ENCODE data around the gene CCT6B.
"Not testable (repeated sequence)": the region's sequence is repeated elsewhere in the genome, so short reads cannot be mapped to it uniquely, and the experiment has no call there.

CCT6B gene

DNA sequence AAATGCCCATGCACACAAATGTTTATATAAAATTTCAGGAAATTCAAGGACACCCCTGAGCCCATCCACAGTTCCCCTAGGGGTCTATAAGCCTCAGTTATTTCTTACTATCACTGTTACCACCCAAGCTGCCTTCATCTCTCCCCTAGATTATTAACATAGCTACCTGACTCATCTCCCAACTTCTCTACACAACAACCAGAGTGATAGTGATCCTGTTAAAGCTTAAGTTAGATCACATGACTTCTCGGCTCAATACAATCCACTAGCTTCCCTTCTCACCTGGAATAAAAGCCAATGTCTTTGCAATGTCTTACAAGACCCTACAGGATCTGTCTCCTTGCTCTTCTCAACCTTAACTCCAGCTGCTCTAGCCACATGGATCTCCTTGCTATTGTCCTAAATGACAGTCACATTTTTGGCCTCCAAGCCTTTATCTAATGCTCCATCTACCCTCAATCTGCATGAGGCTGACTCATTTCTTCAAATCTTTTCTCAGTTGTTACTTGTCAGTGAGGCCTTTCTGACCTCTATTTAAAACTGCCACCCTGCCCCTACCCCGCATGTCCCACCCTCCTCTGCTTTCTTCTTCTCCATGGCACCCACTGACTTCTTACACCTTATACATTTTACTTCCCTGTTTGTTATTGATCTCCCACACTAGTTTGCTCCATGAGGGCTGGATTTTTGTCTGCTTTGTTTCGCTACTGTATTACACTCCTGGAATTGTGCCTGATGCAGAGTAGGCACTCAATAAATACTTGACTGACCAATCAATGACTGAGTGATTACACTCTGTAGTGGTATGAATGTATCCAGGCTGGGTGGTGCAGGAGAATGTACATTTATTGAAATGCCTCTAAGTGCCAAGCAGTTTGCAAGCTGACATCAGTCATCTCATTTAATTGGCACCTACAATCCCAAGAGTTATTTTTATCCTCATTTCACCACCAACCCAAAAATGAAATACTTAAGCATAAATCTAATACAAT lies 13.8 kb upstream of the CCT6B start:
- Histone ChIP-seq H3K36me3 (ENCODE audit: insufficient read depth, low read length) (no peaks in the 10 kb centered on the region), H3K4me3 (no peak overlapping the region), H3K27ac (no peak overlapping the region), H3K9ac (ENCODE audit: insufficient read length) (no peak overlapping the region), H3K9me3 (ENCODE audit: low read depth, low read length) (no peaks in the 10 kb centered on the region)
- no peak for DNase-seq (ENCODE audit: low read depth, low spot score)
- no peak for TF ChIP-seq POLR2AphosphoS5 (IDR thresholded peaks at IDR 0.05; ENCODE audit: borderline replicate concordance, low read depth, low read length)
- TF ChIP-seq FOXP2 (optimal IDR thresholded peaks at IDR 0.05; ENCODE audit: control extremely low read depth, extremely low read length, insufficient read depth) = no peak
- TF ChIP-seq EZH2 (IDR thresholded peaks at IDR 0.05) = no peak

DNA sequence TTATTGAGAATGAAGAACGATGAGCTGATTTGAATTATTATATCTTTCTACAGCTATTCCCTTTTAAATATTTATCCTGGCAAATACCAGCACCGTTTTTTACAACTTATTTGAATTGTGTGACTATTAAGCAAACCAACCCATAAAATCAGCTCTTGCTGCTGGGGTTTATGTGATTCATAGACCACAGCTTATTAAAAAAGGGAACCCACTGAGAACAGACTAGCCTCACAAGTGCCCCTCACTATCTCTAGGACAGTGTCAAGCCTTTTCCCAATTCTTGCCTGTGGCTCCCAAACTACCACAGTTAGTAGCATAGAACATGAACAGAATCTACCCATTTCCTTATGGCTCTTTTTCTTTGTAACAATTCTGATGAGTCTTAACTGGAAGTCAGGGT lies 12.9 kb upstream of the CCT6B start:
- Histone ChIP-seq H3K9me3 (ENCODE audit: low read depth, low read length) (no peaks in the 10 kb centered on the region), H3K27ac (no peak overlapping the region), H3K4me3 (no peak overlapping the region), H3K9ac (ENCODE audit: insufficient read length) (no peak overlapping the region), H3K36me3 (ENCODE audit: insufficient read depth, low read length) (no peaks in the 10 kb centered on the region)
- no peak for DNase-seq (ENCODE audit: low read depth, low spot score)
- TF ChIP-seq FOXP2 (optimal IDR thresholded peaks at IDR 0.05; ENCODE audit: control extremely low read depth, extremely low read length, insufficient read depth) (no peak), POLR2AphosphoS5 (IDR thresholded peaks at IDR 0.05; ENCODE audit: borderline replicate concordance, low read depth, low read length) (no peak), EZH2 (IDR thresholded peaks at IDR 0.05) (no peak)

DNA sequence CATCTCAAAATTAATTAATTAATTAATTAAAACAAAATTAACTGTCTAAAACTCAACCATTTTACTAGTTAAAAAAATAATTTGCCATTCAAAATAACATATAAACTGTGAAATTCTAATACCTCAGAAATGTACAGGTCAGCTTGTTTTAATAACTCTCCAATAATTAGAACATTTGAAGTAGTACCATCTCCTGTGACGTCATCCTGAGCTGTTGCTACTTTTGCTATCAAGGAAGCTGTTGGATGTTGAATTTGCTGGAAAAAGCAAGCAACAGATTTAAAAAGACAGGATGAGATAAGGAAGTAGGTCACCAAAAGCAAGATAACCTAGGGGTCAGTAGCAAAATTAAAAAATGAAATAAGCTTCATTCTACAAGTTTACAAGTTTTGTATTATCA lies 2.8 kb downstream of the CCT6B start:
- H3K27ac ChIP-seq = no peak overlapping the region
- peaks cover 7% of the 10 kb centered on the region for H3K36me3 ChIP-seq (ENCODE audit: insufficient read depth, low read length)
- TF ChIP-seq FOXP2 (optimal IDR thresholded peaks at IDR 0.05; ENCODE audit: control extremely low read depth, extremely low read length, insufficient read depth) = no peak
- no peak overlapping the region for H3K9ac ChIP-seq (ENCODE audit: insufficient read length)
- no peaks in the 10 kb centered on the region for H3K9me3 ChIP-seq (ENCODE audit: low read depth, low read length)
- DNase-seq (ENCODE audit: low read depth, low spot score) = no peak
- no peak overlapping the region for H3K4me3 ChIP-seq

DNA sequence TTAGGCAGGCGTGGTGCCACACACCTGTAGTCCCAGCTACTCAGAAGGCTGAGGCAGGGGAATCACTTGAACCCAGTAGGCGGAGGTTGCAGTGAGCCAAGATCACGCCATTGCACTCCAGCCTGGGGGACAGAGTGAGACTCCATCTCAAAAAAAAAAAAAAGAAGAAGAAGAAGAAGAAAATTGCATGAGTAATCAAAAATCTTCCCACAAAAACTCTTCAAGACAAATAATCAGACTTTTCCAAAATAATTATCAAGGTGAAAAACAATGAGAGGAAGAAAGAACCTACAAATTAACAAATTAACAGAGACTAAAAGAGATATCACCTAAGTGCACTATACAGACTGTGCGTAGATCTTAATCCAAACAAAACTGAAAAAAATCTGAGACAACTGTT lies 10.5 kb downstream of the CCT6B start:
- not testable (repeated sequence) for H3K27ac ChIP-seq; DNase-seq (ENCODE audit: low read depth, low spot score); H3K9me3 ChIP-seq (ENCODE audit: low read depth, low read length); H3K4me3 ChIP-seq; H3K36me3 ChIP-seq (ENCODE audit: insufficient read depth, low read length); H3K9ac ChIP-seq (ENCODE audit: insufficient read length)

DNA sequence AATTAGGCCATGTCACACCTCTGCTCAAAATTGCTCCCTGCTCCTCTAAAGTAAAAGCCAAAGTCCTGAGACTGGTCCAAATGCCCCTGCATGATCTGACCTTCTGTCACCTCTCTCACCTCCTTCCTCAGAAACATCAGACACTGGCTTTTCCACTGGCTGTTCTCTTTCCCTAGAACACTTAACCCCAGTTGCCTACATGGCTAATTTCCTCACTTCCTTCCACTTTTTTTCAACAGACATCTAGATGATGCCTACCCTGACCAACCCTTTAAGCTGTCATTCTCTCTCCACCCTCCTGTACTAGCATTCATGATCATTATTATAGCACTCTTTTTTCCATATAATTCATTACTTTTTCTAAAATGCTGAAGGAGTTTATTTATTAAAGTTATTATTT lies 31.0 kb downstream of the CCT6B start:
- no peak for DNase-seq (ENCODE audit: low read depth, low spot score)
- H3K9me3 ChIP-seq (ENCODE audit: low read depth, low read length) = no peaks in the 10 kb centered on the region
- H3K9ac ChIP-seq (ENCODE audit: insufficient read length) = no peak overlapping the region
- no peak for TF ChIP-seq FOXP2 (optimal IDR thresholded peaks at IDR 0.05; ENCODE audit: control extremely low read depth, extremely low read length, insufficient read depth)
- no peak overlapping the region for H3K27ac ChIP-seq
- H3K4me3 ChIP-seq = no peak overlapping the region
- no peaks in the 10 kb centered on the region for H3K36me3 ChIP-seq (ENCODE audit: insufficient read depth, low read length)

DNA sequence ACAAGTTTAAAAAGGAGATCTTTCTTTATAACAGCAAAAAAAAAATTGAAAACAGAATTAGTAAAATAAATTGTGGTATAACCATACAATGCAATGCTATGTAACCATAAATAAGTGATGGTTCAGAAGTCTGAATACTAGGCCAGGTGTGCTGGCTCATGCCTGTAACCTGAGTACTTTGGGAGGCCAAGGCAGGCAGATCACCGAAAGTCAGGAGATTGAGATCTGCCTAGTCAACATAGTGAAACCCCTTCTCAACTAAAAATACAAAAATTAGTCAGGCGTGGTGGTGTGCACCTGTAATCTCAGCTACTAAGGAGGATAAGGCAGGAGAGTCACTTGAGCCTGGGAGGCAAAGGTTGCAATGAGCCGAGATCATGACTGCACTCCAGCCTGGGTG lies 34.6 kb downstream of the CCT6B start:
- no peak overlapping the region for H3K4me3 ChIP-seq
- no peaks in the 10 kb centered on the region for H3K9me3 ChIP-seq (ENCODE audit: low read depth, low read length)
- H3K27ac ChIP-seq = no peak overlapping the region
- H3K36me3 ChIP-seq (ENCODE audit: insufficient read depth, low read length) = no peaks in the 10 kb centered on the region
- no peak for TF ChIP-seq EZH2 (IDR thresholded peaks at IDR 0.05)
- no peak for TF ChIP-seq FOXP2 (optimal IDR thresholded peaks at IDR 0.05; ENCODE audit: control extremely low read depth, extremely low read length, insufficient read depth)
- no peak for TF ChIP-seq POLR2AphosphoS5 (IDR thresholded peaks at IDR 0.05; ENCODE audit: borderline replicate concordance, low read depth, low read length)
- no peak for DNase-seq (ENCODE audit: low read depth, low spot score)
- H3K9ac ChIP-seq (ENCODE audit: insufficient read length) = no peak overlapping the region

DNA sequence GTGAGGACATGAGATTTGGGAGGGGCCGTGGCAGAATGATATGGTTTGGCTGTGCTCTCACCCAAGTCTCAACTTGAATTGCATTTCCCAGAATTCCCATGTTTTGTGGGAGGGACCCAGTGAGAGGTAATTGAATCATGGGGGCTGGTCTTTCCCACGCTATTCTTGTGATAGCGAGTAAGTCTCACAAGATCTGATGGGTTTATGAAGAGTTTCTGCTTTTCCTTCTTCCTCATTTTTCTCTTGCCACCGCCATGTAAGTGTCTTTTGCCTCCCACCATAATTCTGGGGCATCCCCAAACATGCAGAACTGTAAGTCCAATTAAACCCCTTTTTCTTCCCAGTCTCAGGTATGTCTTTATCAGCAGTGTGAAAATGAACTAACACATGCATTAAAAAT lies 40.6 kb downstream of the CCT6B start:
- no peak for DNase-seq (ENCODE audit: low read depth, low spot score)
- H3K27ac ChIP-seq = no peak overlapping the region
- TF ChIP-seq EZH2 (IDR thresholded peaks at IDR 0.05) (no peak), FOXP2 (optimal IDR thresholded peaks at IDR 0.05; ENCODE audit: control extremely low read depth, extremely low read length, insufficient read depth) (no peak), POLR2AphosphoS5 (IDR thresholded peaks at IDR 0.05; ENCODE audit: borderline replicate concordance, low read depth, low read length) (no peak)
- H3K4me3 ChIP-seq = no peak overlapping the region
- H3K9me3 ChIP-seq (ENCODE audit: low read depth, low read length) = no peaks in the 10 kb centered on the region
- no peak overlapping the region for H3K9ac ChIP-seq (ENCODE audit: insufficient read length)
- no peaks in the 10 kb centered on the region for H3K36me3 ChIP-seq (ENCODE audit: insufficient read depth, low read length)

DNA sequence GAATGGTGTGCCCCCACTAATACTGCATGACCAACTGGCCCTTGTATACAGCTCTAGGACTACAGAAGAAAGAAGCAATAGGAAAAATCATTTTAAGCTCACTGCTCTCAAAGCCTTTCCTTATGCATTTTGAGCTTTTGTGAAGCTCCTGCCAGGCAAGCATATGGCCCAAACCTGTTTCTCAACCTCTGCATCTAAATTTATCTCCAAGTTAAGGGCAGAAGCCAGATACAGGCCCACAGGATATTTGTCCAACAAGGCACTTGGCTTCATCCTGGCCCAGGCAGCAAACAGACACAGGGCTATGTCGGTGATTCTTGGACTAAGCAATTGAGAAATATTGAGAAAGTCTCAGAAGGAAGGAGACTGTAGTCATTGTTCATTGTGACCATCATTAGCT lies 43.9 kb downstream of the CCT6B start:
- Histone ChIP-seq H3K9ac (ENCODE audit: insufficient read length) (no peak overlapping the region), H3K9me3 (ENCODE audit: low read depth, low read length) (no peaks in the 10 kb centered on the region), H3K27ac (no peak overlapping the region), H3K36me3 (ENCODE audit: insufficient read depth, low read length) (no peaks in the 10 kb centered on the region), H3K4me3 (no peak overlapping the region)
- TF ChIP-seq POLR2AphosphoS5 (IDR thresholded peaks at IDR 0.05; ENCODE audit: borderline replicate concordance, low read depth, low read length) = no peak
- no peak for DNase-seq (ENCODE audit: low read depth, low spot score)

DNA sequence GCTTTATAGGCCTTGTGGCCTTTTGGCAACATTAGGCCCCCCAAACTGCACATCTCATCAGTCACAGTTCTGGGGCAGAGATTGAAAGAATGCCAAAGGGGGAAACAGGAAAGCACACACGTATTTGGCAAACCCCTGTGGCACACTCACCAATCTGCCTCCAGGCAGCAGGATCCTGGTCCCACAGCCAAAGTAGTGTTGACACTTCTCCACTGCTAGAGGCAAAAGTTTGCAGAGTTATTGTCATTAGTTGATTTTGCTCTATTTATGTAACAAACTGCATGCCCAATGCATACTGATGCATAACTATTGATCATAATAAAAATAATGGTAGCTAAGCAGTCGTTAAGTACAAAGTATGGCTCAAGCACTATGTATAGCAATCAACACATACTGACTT lies 45.1 kb downstream of the CCT6B start:
- no peaks in the 10 kb centered on the region for H3K9me3 ChIP-seq (ENCODE audit: low read depth, low read length)
- H3K36me3 ChIP-seq (ENCODE audit: insufficient read depth, low read length) = no peaks in the 10 kb centered on the region
- TF ChIP-seq EZH2 (IDR thresholded peaks at IDR 0.05) (no peak), FOXP2 (optimal IDR thresholded peaks at IDR 0.05; ENCODE audit: control extremely low read depth, extremely low read length, insufficient read depth) (no peak), POLR2AphosphoS5 (IDR thresholded peaks at IDR 0.05; ENCODE audit: borderline replicate concordance, low read depth, low read length) (no peak)
- no peak for DNase-seq (ENCODE audit: low read depth, low spot score)
- H3K4me3 ChIP-seq = no peak overlapping the region
- no peak overlapping the region for H3K27ac ChIP-seq
- no peak overlapping the region for H3K9ac ChIP-seq (ENCODE audit: insufficient read length)

Measured in SK-N-MC (cell line).